Smooth muscle cell (in vitro differentiated cells): ENCODE measurements around the gene TSPAN2. TPM values are rescaled to one million over a fixed set of nuclear protein-coding genes. Genes with fewer than 3 reads are reported as not detected.

Source experiments
- DNase-seq: peaks from one replicate; lab custom pipeline; 2025; ENCODE audit not compliant: unreplicated experiment; lab: John Stamatoyannopoulos, UW
- H2AFZ ChIP-seq: fragments of 200-600 bp; sonication (generic); 2 replicates; pipeline ENCODE4 v1.6.0; 2016; ENCODE audit warnings: antibody characterized with exemption, low read depth, mild to moderate bottlenecking
- H3F3A ChIP-seq: fragments of 200-600 bp; sonication (generic); 2 replicates; pipeline ENCODE4 v1.6.0; 2017; ENCODE audit warnings: antibody characterized with exemption, low read depth
- H3K27ac ChIP-seq: fragments of 200-600 bp; sonication (generic); 2 replicates; pipeline ENCODE4 v1.5.1; 2016; ENCODE audit warnings: low read depth, mild to moderate bottlenecking
- H3K27me3 ChIP-seq: fragments of 200-600 bp; sonication (generic); 2 replicates; pipeline ENCODE4 v1.6.1; 2016; ENCODE audit warnings: low read depth, mild to moderate bottlenecking
- H3K36me3 ChIP-seq: fragments of 200-600 bp; sonication (generic); 2 replicates; pipeline ENCODE4 v1.5.1; 2016; ENCODE audit warnings: low read depth
- H3K4me1 ChIP-seq: fragments of 200-600 bp; sonication (generic); 2 replicates; pipeline ENCODE4 v1.5.1; 2016; ENCODE audit warnings: low read depth
- H3K4me2 ChIP-seq: fragments of 200-600 bp; sonication (generic); 2 replicates; pipeline ENCODE4 v1.6.0; 2016; ENCODE audit warnings: mild to moderate bottlenecking
- H3K4me3 ChIP-seq: fragments of 200-600 bp; sonication (generic); 2 replicates; pipeline ENCODE4 v1.5.1; 2016; ENCODE audit warnings: mild to moderate bottlenecking
- H3K79me2 ChIP-seq: fragments of 200-600 bp; sonication (generic); 2 replicates; pipeline ENCODE4 v1.6.0; 2016; ENCODE audit warnings: low read depth, mild to moderate bottlenecking
- H3K9ac ChIP-seq: fragments of 200-600 bp; sonication (generic); 2 replicates; pipeline ENCODE4 v1.6.0; 2016; ENCODE audit warnings: low read depth
- H3K9me3 ChIP-seq: fragments of 200-600 bp; sonication (generic); replicated peaks from 2 replicates; pipeline ENCODE4 v1.5.1; 2016; ENCODE audit warnings: low read depth
- H4K20me1 ChIP-seq: fragments of 200-600 bp; sonication (generic); 2 replicates; pipeline ENCODE4 v1.6.0; 2016; ENCODE audit warnings: low read depth
- CTCF ChIP-seq: fragments of 200-600 bp; sonication (generic); IDR thresholded peaks from 2 replicates; pipeline ENCODE4 v1.5.1; 2017; ENCODE audit warnings: borderline replicate concordance, mild to moderate bottlenecking, antibody characterized with exemption; ENCODE audit not compliant: insufficient read depth, poor library complexity, severe bottlenecking
- WGBS: methylation state at CpG from one replicate; pipeline ENCODE4 v1.1.7; 2016; ENCODE audit warnings: low lambda C conversion rate; 5-methylcytosine and 5-hydroxymethylcytosine counted together
- polyA plus RNA-seq: library from polyadenylated mRNA; unstranded; fragments of >200 nt; fragmentation: Nextera tagmentation; extraction: Ambion mirVana; gene quantifications from 2 replicates; pipeline ENCODE4 v1.2.1, GENCODE V29; 2016
- total RNA-seq: library from RNA; depleted of rRNA; stranded (reverse); fragments of >200 nt; gene quantifications from 2 replicates; pipeline ENCODE4 v1.2.3, GENCODE V29; 2014

Gene TSPAN2
- total and polyA plus RNA-seq, 2 experiments from 2014 or later = 13.8 to 17.4 TPM

DNA sequence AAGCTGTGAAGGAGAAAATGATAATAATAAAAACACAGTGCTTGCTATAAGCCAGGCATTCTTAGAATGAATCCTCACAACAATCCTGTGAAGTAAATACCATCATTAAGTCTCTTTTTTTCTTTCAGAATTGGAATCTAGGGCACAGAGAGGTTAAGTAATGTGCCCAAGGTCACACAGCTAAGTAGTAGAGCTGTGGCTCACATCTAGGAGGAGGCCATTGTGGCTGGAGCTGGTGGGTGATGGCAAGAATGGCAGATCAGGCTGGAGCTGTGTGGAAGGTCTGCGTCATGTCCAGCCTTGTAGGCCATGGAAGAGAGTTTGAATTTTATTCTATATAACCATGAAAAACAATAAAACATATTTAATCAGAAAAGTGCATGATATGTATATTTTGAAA, 38.2 kb upstream of the TSPAN2 start:
- WGBS = 100% methylated on average over 1 of the region's 1 CpG
- peaks cover 3% of the 10 kb centered on the region for H3K9me3 ChIP-seq
- no peak for TF ChIP-seq CTCF

GRCh38 chr1:115126516-115126915, 37.2 kb upstream of the TSPAN2 start:
- H3K9ac ChIP-seq = no peak overlapping the region
- H3F3A ChIP-seq = peaks cover 5% of the 10 kb centered on the region
- H3K4me1 ChIP-seq = no peaks in the 10 kb centered on the region
- no peak overlapping the region for H3K4me2 ChIP-seq
- no peak overlapping the region for H3K27ac ChIP-seq
- H3K9me3 ChIP-seq = peaks cover 5% of the 10 kb centered on the region
- no peaks in the 10 kb centered on the region for H3K27me3 ChIP-seq
- no peak overlapping the region for H3K4me3 ChIP-seq
- H3K36me3 ChIP-seq = no peaks in the 10 kb centered on the region
- H2AFZ ChIP-seq = no peak overlapping the region
- TF ChIP-seq CTCF = no peak
- no peaks in the 10 kb centered on the region for H4K20me1 ChIP-seq
- no peak for DNase-seq
- 87% methylated on average over 2 of the region's 2 CpGs for WGBS
- no peaks in the 10 kb centered on the region for H3K79me2 ChIP-seq

More for the DNA sequence above, 38.2 kb upstream of the TSPAN2 start:
- Histone ChIP-seq H4K20me1 (no peaks in the 10 kb centered on the region), H2AFZ (no peak overlapping the region), H3K9ac (no peak overlapping the region), H3K4me3 (no peak overlapping the region), H3F3A (peaks cover 5% of the 10 kb centered on the region), H3K4me2 (no peak overlapping the region), H3K36me3 (no peaks in the 10 kb centered on the region), H3K27ac (no peak overlapping the region), H3K4me1 (no peaks in the 10 kb centered on the region), H3K27me3 (no peaks in the 10 kb centered on the region), H3K79me2 (no peaks in the 10 kb centered on the region)
- DNase-seq = no peak

DNA sequence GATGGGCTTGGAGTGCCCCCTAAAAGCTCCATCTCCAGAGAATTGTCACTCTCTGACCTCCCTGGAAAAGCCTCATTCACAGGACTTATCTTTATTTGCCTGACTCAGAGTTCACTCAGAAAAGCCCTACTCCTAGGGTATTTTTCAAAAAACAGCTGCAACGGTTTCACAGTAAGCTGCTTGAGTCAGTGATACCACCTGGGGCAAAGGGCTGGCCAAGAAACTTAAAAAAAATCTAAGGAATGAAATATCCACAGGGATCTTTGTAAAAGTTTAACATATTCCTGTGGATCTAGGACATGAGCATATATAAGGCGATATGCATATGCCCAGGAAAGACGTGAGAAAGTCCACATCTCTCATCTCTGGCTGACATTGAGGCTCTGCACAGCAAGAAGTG, 33.8 kb upstream of the TSPAN2 start:
- TF ChIP-seq CTCF = no peak
- Histone ChIP-seq H3K36me3 (no peaks in the 10 kb centered on the region), H3K27ac (peak overlapping the region; percentile 10), H3K4me2 (no peak overlapping the region), H3F3A (peaks cover 5% of the 10 kb centered on the region), H3K4me1 (no peaks in the 10 kb centered on the region), H2AFZ (no peak overlapping the region), H3K79me2 (no peaks in the 10 kb centered on the region), H3K9me3 (peaks cover 6% of the 10 kb centered on the region), H3K9ac (no peak overlapping the region), H3K27me3 (no peaks in the 10 kb centered on the region), H3K4me3 (no peak overlapping the region), H4K20me1 (no peaks in the 10 kb centered on the region)
- no peak for DNase-seq
- WGBS = 60% methylated on average over 3 of the region's 3 CpGs

GRCh38 chr1:115121793-115122192, 32.5 kb upstream of the TSPAN2 start:
- no peak for TF ChIP-seq CTCF
- Histone ChIP-seq H3K27ac (no peak overlapping the region), H3K4me3 (no peak overlapping the region), H3F3A (peaks cover 5% of the 10 kb centered on the region), H3K27me3 (no peaks in the 10 kb centered on the region), H2AFZ (no peak overlapping the region), H3K79me2 (no peaks in the 10 kb centered on the region), H3K4me2 (no peak overlapping the region), H3K9me3 (peaks cover 6% of the 10 kb centered on the region), H3K9ac (no peak overlapping the region), H3K36me3 (no peaks in the 10 kb centered on the region), H3K4me1 (no peaks in the 10 kb centered on the region), H4K20me1 (no peaks in the 10 kb centered on the region)
- no peak for DNase-seq
